ENCODE data around the gene ATP2C2.

The ATP2C2 gene

GRCh38 chr16:84484579-84485254 is 116.4 kb downstream of the ATP2C2 start:
- Histone ChIP-seq H3K79me2 (ENCODE audit: insufficient read depth, low read depth) (no peaks in the 10 kb centered on the region), H3K4me2 (no peak overlapping the region), H2AFZ (ENCODE audit: low read depth) (no peak overlapping the region), H3K4me1 (ENCODE audit: low read depth, poor library complexity, severe bottlenecking) (no peaks in the 10 kb centered on the region), H3K4me3 (IDR thresholded peaks at IDR 0.05; ENCODE audit: insufficient read depth, low read depth, low read length) (no peak overlapping the region), H3K36me3 (ENCODE audit: insufficient read depth) (no peaks in the 10 kb centered on the region), H3K27me3 (ENCODE audit: insufficient read depth, low read depth) (no peaks in the 10 kb centered on the region), H4K20me1 (ENCODE audit: insufficient read depth) (no peaks in the 10 kb centered on the region), H3K27ac (no peak overlapping the region), H3K9ac (no peak overlapping the region)
- TF ChIP-seq, protein P1, sequence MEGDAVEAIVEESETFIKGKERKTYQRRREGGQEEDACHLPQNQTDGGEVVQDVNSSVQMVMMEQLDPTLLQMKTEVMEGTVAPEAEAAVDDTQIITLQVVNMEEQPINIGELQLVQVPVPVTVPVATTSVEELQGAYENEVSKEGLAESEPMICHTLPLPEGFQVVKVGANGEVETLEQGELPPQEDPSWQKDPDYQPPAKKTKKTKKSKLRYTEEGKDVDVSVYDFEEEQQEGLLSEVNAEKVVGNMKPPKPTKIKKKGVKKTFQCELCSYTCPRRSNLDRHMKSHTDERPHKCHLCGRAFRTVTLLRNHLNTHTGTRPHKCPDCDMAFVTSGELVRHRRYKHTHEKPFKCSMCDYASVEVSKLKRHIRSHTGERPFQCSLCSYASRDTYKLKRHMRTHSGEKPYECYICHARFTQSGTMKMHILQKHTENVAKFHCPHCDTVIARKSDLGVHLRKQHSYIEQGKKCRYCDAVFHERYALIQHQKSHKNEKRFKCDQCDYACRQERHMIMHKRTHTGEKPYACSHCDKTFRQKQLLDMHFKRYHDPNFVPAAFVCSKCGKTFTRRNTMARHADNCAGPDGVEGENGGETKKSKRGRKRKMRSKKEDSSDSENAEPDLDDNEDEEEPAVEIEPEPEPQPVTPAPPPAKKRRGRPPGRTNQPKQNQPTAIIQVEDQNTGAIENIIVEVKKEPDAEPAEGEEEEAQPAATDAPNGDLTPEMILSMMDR (conservative IDR thresholded peaks at IDR 0.05; ENCODE audit: low read depth, low read length) = peak; percentile 74

- no peaks in the 10 kb centered on the region for H3K4me1 ChIP-seq (ENCODE audit: low read depth, poor library complexity, severe bottlenecking)
- no peak overlapping the region for H3K4me2 ChIP-seq
- H3K9ac ChIP-seq = no peak overlapping the region
- no peak overlapping the region for H3K4me3 ChIP-seq (IDR thresholded peaks at IDR 0.05; ENCODE audit: insufficient read depth, low read depth, low read length)
- H3K36me3 ChIP-seq (ENCODE audit: insufficient read depth) = no peaks in the 10 kb centered on the region
- H2AFZ ChIP-seq (ENCODE audit: low read depth) = no peak overlapping the region
- H3K27me3 ChIP-seq (ENCODE audit: insufficient read depth, low read depth) = no peaks in the 10 kb centered on the region
- no peak overlapping the region for H3K27ac ChIP-seq
- TF ChIP-seq, protein P1 (conservative IDR thresholded peaks at IDR 0.05; ENCODE audit: low read depth, low read length) = no peak
- no peaks in the 10 kb centered on the region for H4K20me1 ChIP-seq (ENCODE audit: insufficient read depth)
- H3K79me2 ChIP-seq (ENCODE audit: insufficient read depth, low read depth) = no peaks in the 10 kb centered on the region
These were observed 117.1 kb downstream of the ATP2C2 start for GRCh38 chr16:84485255-84486010.

- Histone ChIP-seq H3K27ac (no peak overlapping the region), H3K79me2 (ENCODE audit: insufficient read depth, low read depth) (no peaks in the 10 kb centered on the region), H2AFZ (ENCODE audit: low read depth) (no peak overlapping the region), H3K36me3 (ENCODE audit: insufficient read depth) (no peaks in the 10 kb centered on the region), H4K20me1 (ENCODE audit: insufficient read depth) (no peaks in the 10 kb centered on the region), H3K4me3 (IDR thresholded peaks at IDR 0.05; ENCODE audit: insufficient read depth, low read depth, low read length) (no peak overlapping the region), H3K9ac (no peak overlapping the region), H3K27me3 (ENCODE audit: insufficient read depth, low read depth) (no peaks in the 10 kb centered on the region), H3K4me2 (no peak overlapping the region), H3K4me1 (ENCODE audit: low read depth, poor library complexity, severe bottlenecking) (no peaks in the 10 kb centered on the region)
- TF ChIP-seq, protein P1 (conservative IDR thresholded peaks at IDR 0.05; ENCODE audit: low read depth, low read length) = no peak
These were observed 117.8 kb downstream of the ATP2C2 start for GRCh38 chr16:84486126-84486525.

- TF ChIP-seq, protein P1 (conservative IDR thresholded peaks at IDR 0.05; ENCODE audit: low read depth, low read length) = no peak
- H3K4me1 ChIP-seq (ENCODE audit: low read depth, poor library complexity, severe bottlenecking) = no peaks in the 10 kb centered on the region
- H3K79me2 ChIP-seq (ENCODE audit: insufficient read depth, low read depth) = no peaks in the 10 kb centered on the region
- H3K9ac ChIP-seq = no peak overlapping the region
- H3K27me3 ChIP-seq (ENCODE audit: insufficient read depth, low read depth) = no peaks in the 10 kb centered on the region
- H3K4me2 ChIP-seq = no peak overlapping the region
- no peaks in the 10 kb centered on the region for H4K20me1 ChIP-seq (ENCODE audit: insufficient read depth)
- no peak overlapping the region for H3K4me3 ChIP-seq (IDR thresholded peaks at IDR 0.05; ENCODE audit: insufficient read depth, low read depth, low read length)
- no peak overlapping the region for H2AFZ ChIP-seq (ENCODE audit: low read depth)
- H3K27ac ChIP-seq = no peak overlapping the region
- no peaks in the 10 kb centered on the region for H3K36me3 ChIP-seq (ENCODE audit: insufficient read depth)
These were observed 118.4 kb downstream of the ATP2C2 start for GRCh38 chr16:84486551-84487235.

Measured in KMS-11 (cell line).